BE2C (cell line): Measurements from ENCODE around the gene ATP6V1B1.
"Not testable (repeated sequence)": the region's sequence is repeated elsewhere in the genome, so short reads cannot be mapped to it uniquely, and the experiment has no call there.

ENCODE experiments used
- DNase-seq: peaks from one replicate; pipeline ENCODE4 v3.0.0-alpha.2; 2020
- H3K27me3 ChIP-seq: fragments of 250-450 bp; sonication (Bioruptor Pico); 2 replicates; pipeline ENCODE4 v1.5.1; 2020; ENCODE audit warnings: mild to moderate bottlenecking
- H3K36me3 ChIP-seq: fragments of 250-450 bp; sonication (Bioruptor Pico); 2 replicates; pipeline ENCODE4 v1.5.1; 2020; ENCODE audit warnings: mild to moderate bottlenecking
- H3K4me1 ChIP-seq: fragments of 250-450 bp; sonication (Bioruptor Pico); 2 replicates; pipeline ENCODE4 v1.5.1; 2020
- H3K4me3 ChIP-seq: 2 replicates; pipeline ENCODE4 v1.5.1; 2011; ENCODE audit warnings: low read depth, low read length
- H3K9me3 ChIP-seq: fragments of 250-450 bp; sonication (Bioruptor Pico); 2 replicates; pipeline ENCODE4 v1.5.1; 2020
- CTCF ChIP-seq: IDR thresholded peaks from 2 replicates; pipeline ENCODE4 v1.5.1; 2012; ENCODE audit warnings: mild to moderate bottlenecking, low read depth, low read length

ATP6V1B1 gene

DNA sequence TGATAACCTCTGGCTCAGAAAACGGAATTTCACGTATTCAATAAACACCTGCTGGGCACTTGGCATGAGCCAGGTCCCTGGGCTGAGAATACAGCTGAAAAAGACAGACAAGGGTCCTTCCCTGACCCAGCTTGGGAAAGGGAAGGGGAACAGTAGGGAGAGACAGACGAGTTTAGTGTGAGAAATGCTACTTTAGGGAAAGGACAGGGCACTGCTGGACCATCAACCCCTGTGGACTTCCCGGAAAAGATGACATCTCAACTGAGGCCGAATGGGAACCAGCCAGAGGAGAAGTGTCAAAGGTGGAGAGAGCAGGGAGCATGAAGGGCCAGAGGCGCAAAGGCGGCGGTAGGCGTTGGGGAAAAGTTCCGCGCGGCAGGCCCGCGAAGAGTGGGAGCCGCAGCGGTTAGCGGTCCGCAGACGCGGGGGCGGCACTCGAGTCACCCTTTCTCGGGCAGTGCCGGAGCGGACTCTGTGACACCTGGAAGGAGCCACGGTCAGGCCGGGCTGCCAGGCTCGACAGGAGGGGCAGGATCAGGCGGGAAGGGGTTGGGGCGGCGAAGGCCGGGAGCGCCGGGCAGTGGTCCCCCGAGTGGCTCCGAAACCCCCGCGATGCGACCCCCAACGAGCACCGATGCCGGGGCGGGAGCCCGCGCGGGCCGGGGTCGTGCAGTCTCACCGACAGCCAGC, 58.5 kb downstream of the ATP6V1B1 start:
- Histone ChIP-seq H3K27me3 (no peaks in the 10 kb centered on the region), H3K9me3 (no peaks in the 10 kb centered on the region), H3K4me1 (no peaks in the 10 kb centered on the region), H3K4me3 (peak overlapping the region; percentile 78), H3K36me3 (no peaks in the 10 kb centered on the region)
- TF ChIP-seq CTCF = no peak
- no peak for DNase-seq

GRCh38 chr2:70994699-70995425, 59.2 kb downstream of the ATP6V1B1 start, which contains the start of gene TEX261:
Gene TEX261 (minus strand): TSS chr2:70994873. CDS start chr2:70994757, 116 bp downstream.
- Histone ChIP-seq H3K4me3 (peak within 1 kb of the TSS; percentile 78), H3K36me3 (no peaks in the 10 kb centered on the region), H3K4me1 (no peaks in the 10 kb centered on the region), H3K27me3 (no peaks in the 10 kb centered on the region), H3K9me3 (no peaks in the 10 kb centered on the region)
- peak; percentile 85 for DNase-seq
- peak; percentile 35 for TF ChIP-seq CTCF

- peak overlapping the region; percentile 73 for H3K4me3 ChIP-seq
- peak; percentile 44 for TF ChIP-seq CTCF
- H3K36me3 ChIP-seq = no peaks in the 10 kb centered on the region
- H3K4me1 ChIP-seq = no peaks in the 10 kb centered on the region
- DNase-seq = peak; percentile 25
- H3K9me3 ChIP-seq = no peaks in the 10 kb centered on the region
- no peaks in the 10 kb centered on the region for H3K27me3 ChIP-seq
Observed at GRCh38 chr2:70995426-70995729, 59.7 kb downstream of the ATP6V1B1 start.

GRCh38 chr2:70998885-70999284, 63.2 kb downstream of the ATP6V1B1 start:
- DNase-seq, H3K27me3 ChIP-seq, H3K4me1 ChIP-seq, H3K4me3 ChIP-seq, H3K9me3 ChIP-seq, H3K36me3 ChIP-seq: not testable (repeated sequence)

- Histone ChIP-seq H3K9me3 (no peaks in the 10 kb centered on the region), H3K4me3 (no peak overlapping the region)
Observed at GRCh38 chr2:70999362-70999761, 63.7 kb downstream of the ATP6V1B1 start.

GRCh38 chr2:70999931-71000330, 64.2 kb downstream of the ATP6V1B1 start:
- H3K27me3 ChIP-seq, DNase-seq, H3K4me3 ChIP-seq, H3K9me3 ChIP-seq, H3K4me1 ChIP-seq, H3K36me3 ChIP-seq: not testable (repeated sequence)

More at GRCh38 chr2:70999362-70999761, 63.7 kb downstream of the ATP6V1B1 start:
- Histone ChIP-seq H3K4me1 (no peaks in the 10 kb centered on the region), H3K27me3 (no peaks in the 10 kb centered on the region), H3K36me3 (no peaks in the 10 kb centered on the region)
- no peak for DNase-seq
- no peak for TF ChIP-seq CTCF

GRCh38 chr2:71000780-71001591, 65.3 kb downstream of the ATP6V1B1 start:
- H3K27me3 ChIP-seq = no peaks in the 10 kb centered on the region
- no peaks in the 10 kb centered on the region for H3K9me3 ChIP-seq
- H3K4me1 ChIP-seq = no peaks in the 10 kb centered on the region
- TF ChIP-seq CTCF = peak; percentile 71
- no peaks in the 10 kb centered on the region for H3K36me3 ChIP-seq
- H3K4me3 ChIP-seq = peak overlapping the region; percentile 45
- DNase-seq = peak; percentile 67
